ENCODE results near the gene IL6ST.

The IL6ST gene

DNA sequence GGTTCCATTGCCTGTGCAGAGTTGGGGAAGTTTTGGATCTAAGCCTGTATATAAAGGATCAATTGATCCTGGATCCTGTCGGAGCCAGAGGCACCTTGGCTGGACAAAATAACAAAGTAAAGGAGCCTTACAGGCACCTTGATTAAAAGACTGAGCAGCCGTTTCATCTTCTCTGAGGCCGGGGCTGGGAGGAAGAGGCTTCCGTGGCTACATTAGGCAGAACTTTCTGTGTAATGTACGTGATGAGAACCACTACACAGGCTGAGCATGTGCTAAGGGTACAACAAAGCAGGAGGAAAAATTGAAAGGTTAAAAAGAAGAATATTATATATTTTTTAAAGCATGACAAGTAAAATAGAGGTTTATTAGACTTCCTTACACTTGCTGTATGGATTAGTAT is 106.6 kb downstream of the IL6ST start:
- DNase-seq: no peak

DNA sequence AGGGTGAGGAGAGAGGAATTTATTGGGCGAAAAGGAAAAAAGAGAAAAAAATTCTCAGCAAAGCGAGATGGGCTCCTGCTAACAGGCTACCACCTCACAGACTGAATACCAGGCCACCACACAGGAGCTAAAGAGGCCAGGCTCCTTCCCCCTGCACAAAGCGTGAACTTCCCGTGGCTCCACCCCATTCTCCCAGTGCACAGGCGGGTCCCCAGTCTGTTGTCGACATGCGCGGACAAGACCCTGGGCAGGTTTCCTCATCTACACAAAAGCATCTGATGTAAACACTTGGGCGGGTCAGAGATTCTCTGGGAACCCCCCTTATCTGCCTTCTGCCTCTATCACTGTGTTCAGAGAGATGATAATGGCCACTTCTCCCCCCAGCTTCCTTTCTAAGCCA is 109.4 kb downstream of the IL6ST start:
- DNase-seq: no peak

Data from CD4-positive, alpha-beta T cell treated with Interleukin-21 for 1 hour (primary cell).